ENCODE results near the gene ITPRIP.
A peak's percentile ranks its signal among the peaks of the same experiment; 100 is the strongest.

The ITPRIP gene

DNA sequence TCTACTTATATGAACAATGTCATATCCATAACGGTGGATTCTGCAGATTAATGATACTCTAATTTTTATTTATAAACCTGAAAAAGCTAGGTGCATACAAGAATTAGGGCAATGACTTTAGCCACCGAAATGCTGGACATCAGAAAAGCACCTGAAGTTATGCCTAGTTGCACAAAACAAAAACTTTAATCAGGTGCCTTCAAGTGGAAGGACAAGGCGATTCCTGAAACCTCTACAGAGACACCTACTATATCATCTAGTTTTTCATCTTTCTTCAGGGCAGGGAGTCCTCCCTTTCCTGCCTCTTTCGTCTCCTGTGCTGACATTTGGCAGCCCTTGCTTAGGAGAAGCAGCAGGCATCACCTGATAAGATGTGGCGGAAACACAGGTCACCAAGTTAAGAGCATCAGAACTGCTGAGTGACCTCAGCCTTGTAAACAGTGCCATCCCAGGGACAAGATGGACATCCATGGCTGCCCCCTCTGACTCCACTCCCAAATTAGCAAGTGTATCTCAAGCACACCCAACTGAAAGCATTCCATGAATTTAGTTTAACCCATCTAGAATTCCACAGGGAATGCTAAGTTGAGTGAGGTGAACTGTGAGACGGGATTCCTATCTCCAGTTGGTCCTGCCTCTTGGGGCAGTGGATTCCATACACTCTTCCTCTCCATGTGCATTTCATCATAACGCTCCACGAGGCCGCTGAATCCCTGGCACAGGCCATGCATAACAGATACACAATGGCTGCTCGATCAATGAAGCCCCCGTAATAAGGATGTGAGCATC lies 5.8 kb downstream of the ITPRIP start:
- ChIA-PET CTCF (interaction anchor here (1.1 to 2.8 kb wide), 2 partner anchors 25 to 27 kb away, joined by 3 to 13 read pairs; no protein-coding TSS in a partner anchor), POLR2A (no interaction called here)
- Histone ChIP-seq H3K27ac (ENCODE audit: extremely low read depth, low read depth, low read length) (peak overlapping the region; percentile 73), H3K36me3 (ENCODE audit: control insufficient read depth in 2 of 2, insufficient read depth in 1 of 2, low read length in 2 of 2) (no peaks in the 10 kb centered on the region), H3K4me3 (ENCODE audit: low read depth, low read length) (no peak overlapping the region), H3K9me3 (ENCODE audit: control insufficient read depth, insufficient read depth, low read depth, low read length) (no peaks in the 10 kb centered on the region), H3K4me1 (ENCODE audit: control insufficient read depth, insufficient read depth, low read length) (peaks cover 47% of the 10 kb centered on the region)
- no peak for TF ChIP-seq ZBTB26 (tag by site-specific recombination; optimal IDR thresholded peaks at IDR 0.05)
- no peak for TF ChIP-seq ZNF19 (tag by site-specific recombination; IDR thresholded peaks at IDR 0.05; ENCODE audit: low read depth)
- TF ChIP-seq ZNF10 (tag by site-specific recombination; IDR thresholded peaks at IDR 0.05): peak; percentile 78; the same call in 1 of the 2 replicates
- peak; percentile 62 for TF ChIP-seq FEZF1 (tag by site-specific recombination; IDR thresholded peaks at IDR 0.05)

GRCh38 chr10:104331208-104331838 lies 6.9 kb downstream of the ITPRIP start:
- ChIA-PET CTCF (interaction anchor here (1.1 to 2.8 kb wide), 3 partner anchors 19 to 26 kb away, joined by 3 to 13 read pairs (median 8); no protein-coding TSS in a partner anchor), POLR2A (no interaction called here)
- Histone ChIP-seq H3K9me3 (ENCODE audit: control insufficient read depth, insufficient read depth, low read depth, low read length) (no peaks in the 10 kb centered on the region), H3K36me3 (ENCODE audit: control insufficient read depth in 2 of 2, insufficient read depth in 1 of 2, low read length in 2 of 2) (no peaks in the 10 kb centered on the region), H3K27ac (ENCODE audit: extremely low read depth, low read depth, low read length) (peak overlapping the region; percentile 73), H3K4me3 (ENCODE audit: low read depth, low read length) (no peak overlapping the region), H3K4me1 (ENCODE audit: control insufficient read depth, insufficient read depth, low read length) (peaks cover 40% of the 10 kb centered on the region)
- TF ChIP-seq ZNF2 (tag by site-specific recombination; IDR thresholded peaks at IDR 0.05) (peak; percentile 67), FEZF1 (tag by site-specific recombination; IDR thresholded peaks at IDR 0.05) (peak; percentile 99), ZNF837 (tag by site-specific recombination; IDR thresholded peaks at IDR 0.05) (0 out of 2 replicates have a peak, but pooled peaks have one; percentile 17), ZNF629 (tag by site-specific recombination; IDR thresholded peaks at IDR 0.05) (peak; percentile 86), ZNF639 (tag by site-specific recombination; IDR thresholded peaks at IDR 0.05) (peak; percentile 66; the same call in 1 of the 2 replicates), ZNF600 (tag by site-specific recombination; IDR thresholded peaks at IDR 0.05) (peak; percentile 100), SP3 (tag by site-specific recombination; IDR thresholded peaks at IDR 0.05) (no peak; the same call in 1 of the 2 replicates), ZNF138 (tag by site-specific recombination; IDR thresholded peaks at IDR 0.05; ENCODE audit: borderline replicate concordance) (no peak), PRDM10 (tag by site-specific recombination; IDR thresholded peaks at IDR 0.05) (peak; percentile 85), ZFP3 (tag by site-specific recombination; IDR thresholded peaks at IDR 0.05; ENCODE audit: low read depth) (no peak), KLF8 (tag by site-specific recombination; IDR thresholded peaks at IDR 0.05) (0 out of 2 replicates have a peak, but pooled peaks have one; percentile 38), GLI2 (tag by site-specific recombination; IDR thresholded peaks at IDR 0.05; ENCODE audit: borderline replicate concordance, low read depth) (peak; percentile 32; the same call in 1 of the 2 replicates), TRIM28 (IDR thresholded peaks at IDR 0.05; ENCODE audit: borderline replicate concordance, low read length) (peak; percentile 92; the same call in 1 of the 2 replicates), ZNF398 (tag by site-specific recombination; IDR thresholded peaks at IDR 0.05) (peak; percentile 92), GLIS2 (tag by site-specific recombination; IDR thresholded peaks at IDR 0.05) (peak; percentile 55; the same call in 1 of the 2 replicates), PRDM1 (tag by site-specific recombination; IDR thresholded peaks at IDR 0.05) (peak; percentile 94)
- TF ChIP-seq, protein P1, sequence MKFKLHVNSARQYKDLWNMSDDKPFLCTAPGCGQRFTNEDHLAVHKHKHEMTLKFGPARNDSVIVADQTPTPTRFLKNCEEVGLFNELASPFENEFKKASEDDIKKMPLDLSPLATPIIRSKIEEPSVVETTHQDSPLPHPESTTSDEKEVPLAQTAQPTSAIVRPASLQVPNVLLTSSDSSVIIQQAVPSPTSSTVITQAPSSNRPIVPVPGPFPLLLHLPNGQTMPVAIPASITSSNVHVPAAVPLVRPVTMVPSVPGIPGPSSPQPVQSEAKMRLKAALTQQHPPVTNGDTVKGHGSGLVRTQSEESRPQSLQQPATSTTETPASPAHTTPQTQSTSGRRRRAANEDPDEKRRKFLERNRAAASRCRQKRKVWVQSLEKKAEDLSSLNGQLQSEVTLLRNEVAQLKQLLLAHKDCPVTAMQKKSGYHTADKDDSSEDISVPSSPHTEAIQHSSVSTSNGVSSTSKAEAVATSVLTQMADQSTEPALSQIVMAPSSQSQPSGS (tag by site-specific recombination; IDR thresholded peaks at IDR 0.05; ENCODE audit: low read depth): peak; percentile 59
- TF ChIP-seq, protein P2, sequence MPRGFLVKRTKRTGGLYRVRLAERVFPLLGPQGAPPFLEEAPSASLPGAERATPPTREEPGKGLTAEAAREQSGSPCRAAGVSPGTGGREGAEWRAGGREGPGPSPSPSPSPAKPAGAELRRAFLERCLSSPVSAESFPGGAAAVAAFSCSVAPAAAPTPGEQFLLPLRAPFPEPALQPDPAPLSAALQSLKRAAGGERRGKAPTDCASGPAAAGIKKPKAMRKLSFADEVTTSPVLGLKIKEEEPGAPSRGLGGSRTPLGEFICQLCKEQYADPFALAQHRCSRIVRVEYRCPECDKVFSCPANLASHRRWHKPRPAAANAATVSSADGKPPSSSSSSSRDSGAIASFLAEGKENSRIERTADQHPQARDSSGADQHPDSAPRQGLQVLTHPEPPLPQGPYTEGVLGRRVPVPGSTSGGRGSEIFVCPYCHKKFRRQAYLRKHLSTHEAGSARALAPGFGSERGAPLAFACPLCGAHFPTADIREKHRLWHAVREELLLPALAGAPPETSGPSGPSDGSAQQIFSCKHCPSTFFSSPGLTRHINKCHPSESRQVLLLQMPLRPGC (tag by site-specific recombination; IDR thresholded peaks at IDR 0.05): peak; percentile 72
